Measurements from ENCODE around the gene NT5E. TPM values are rescaled to one million over a fixed set of nuclear protein-coding genes. Genes with fewer than 3 reads are reported as not detected.

NT5E gene
- total RNA-seq, 1 donor from 2014 or later: 5.8 TPM

- ChIA-PET CTCF (interaction anchor here (0.7 to 9.2 kb wide), 5 partner anchors 34 to 185 kb away, joined by 3 to 122 read pairs (median 17); partner anchors contain the start of gene NT5E), POLR2A (interaction anchor here (0.6 kb wide), 1 partner anchor 193 kb away, joined by 3 read pairs; no protein-coding TSS in a partner anchor)
- intact Hi-C loops (cut with micrococcal nuclease): loop anchor here (5.0 kb wide), 2 partner anchors 52 to 113 kb away; no protein-coding TSS in a partner anchor
- H3K27me3 Mint-ChIP-seq: no peaks in the 10 kb centered on the region
- no peak overlapping the region for H3K27ac Mint-ChIP-seq
- peaks cover 16% of the 10 kb centered on the region for H3K4me1 Mint-ChIP-seq
- no peak overlapping the region for H3K4me3 Mint-ChIP-seq
- DNase-seq: no peak
- no peak for ATAC-seq (ENCODE audit: low read depth)
- H3K36me3 Mint-ChIP-seq (ENCODE audit: low read depth): peaks cover 17% of the 10 kb centered on the region
- H3K9me3 Mint-ChIP-seq: no peaks in the 10 kb centered on the region
- TF ChIP-seq, protein P1, sequence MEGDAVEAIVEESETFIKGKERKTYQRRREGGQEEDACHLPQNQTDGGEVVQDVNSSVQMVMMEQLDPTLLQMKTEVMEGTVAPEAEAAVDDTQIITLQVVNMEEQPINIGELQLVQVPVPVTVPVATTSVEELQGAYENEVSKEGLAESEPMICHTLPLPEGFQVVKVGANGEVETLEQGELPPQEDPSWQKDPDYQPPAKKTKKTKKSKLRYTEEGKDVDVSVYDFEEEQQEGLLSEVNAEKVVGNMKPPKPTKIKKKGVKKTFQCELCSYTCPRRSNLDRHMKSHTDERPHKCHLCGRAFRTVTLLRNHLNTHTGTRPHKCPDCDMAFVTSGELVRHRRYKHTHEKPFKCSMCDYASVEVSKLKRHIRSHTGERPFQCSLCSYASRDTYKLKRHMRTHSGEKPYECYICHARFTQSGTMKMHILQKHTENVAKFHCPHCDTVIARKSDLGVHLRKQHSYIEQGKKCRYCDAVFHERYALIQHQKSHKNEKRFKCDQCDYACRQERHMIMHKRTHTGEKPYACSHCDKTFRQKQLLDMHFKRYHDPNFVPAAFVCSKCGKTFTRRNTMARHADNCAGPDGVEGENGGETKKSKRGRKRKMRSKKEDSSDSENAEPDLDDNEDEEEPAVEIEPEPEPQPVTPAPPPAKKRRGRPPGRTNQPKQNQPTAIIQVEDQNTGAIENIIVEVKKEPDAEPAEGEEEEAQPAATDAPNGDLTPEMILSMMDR (IDR thresholded peaks at IDR 0.05): no peak
These were observed 35.1 kb downstream of the NT5E start for GRCh38 chr6:85484948-85485347.

DNA sequence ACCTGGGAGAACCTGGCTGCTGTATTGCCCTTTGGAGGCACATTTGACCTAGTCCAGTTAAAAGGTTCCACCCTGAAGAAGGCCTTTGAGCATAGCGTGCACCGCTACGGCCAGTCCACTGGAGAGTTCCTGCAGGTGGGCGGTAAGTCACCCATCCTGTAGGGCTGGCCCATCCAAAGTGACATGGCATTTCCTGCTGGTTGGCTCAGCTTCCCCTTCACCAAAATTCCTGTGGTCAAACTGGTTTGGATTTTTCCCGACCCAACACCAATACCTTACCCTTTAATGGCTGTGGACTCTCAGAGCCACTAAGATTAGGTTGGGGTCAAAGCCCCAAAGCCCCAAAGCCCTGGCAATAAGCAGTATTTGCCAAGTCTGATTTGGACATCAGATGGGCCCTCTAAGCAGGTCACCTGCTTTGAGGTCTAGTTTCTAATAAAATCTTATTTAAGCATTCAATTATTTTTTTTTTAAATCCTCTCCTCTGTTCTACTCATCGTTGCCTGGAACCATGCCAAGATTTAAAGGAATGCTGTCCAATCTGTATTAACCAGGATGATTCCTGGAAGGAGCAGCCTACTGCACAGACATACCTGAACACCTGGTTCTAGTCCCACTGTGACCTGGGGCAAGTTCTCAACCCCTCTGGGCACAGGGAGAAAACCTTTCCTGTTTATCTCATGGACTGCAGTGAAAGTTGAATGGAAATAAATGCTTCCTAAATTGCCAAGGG is 40.8 kb downstream of the NT5E start:
- no peak for ATAC-seq (ENCODE audit: low read depth)
- Mint-ChIP-seq H3K27ac (no peak overlapping the region), H3K9me3 (no peaks in the 10 kb centered on the region), H3K4me1 (no peaks in the 10 kb centered on the region), H3K4me3 (no peak overlapping the region), H3K36me3 (ENCODE audit: low read depth) (peaks cover 33% of the 10 kb centered on the region), H3K27me3 (no peaks in the 10 kb centered on the region)
- POLR2A ChIA-PET: no interaction called here
- DNase-seq: no peak
- CTCF ChIA-PET: no interaction called here
- intact Hi-C loops (cut with micrococcal nuclease): no loop called here
- TF ChIP-seq, protein P1 (IDR thresholded peaks at IDR 0.05): no peak

DNA sequence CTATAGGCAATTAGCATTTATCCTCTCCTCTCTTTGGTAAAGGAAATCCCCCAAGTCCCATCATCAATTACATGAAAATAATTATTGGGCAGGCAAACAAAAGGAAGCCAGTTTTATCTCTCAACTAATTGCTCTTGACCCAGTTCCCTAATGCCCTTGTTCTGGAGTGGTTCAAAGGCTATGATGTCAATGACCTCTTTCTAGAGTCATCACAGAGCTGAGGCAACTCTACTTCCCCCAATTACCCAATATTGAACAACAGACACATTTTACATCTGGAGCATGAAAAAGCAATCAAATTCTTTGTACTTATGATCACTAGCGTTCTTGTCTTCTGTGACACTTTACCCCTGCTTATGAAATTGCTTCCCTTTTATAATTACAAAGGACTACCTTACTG is 43.5 kb downstream of the NT5E start:
- Mint-ChIP-seq H3K9me3 (peaks cover 14% of the 10 kb centered on the region), H3K27me3 (no peaks in the 10 kb centered on the region), H3K4me1 (no peaks in the 10 kb centered on the region), H3K36me3 (ENCODE audit: low read depth) (peaks cover 35% of the 10 kb centered on the region), H3K27ac (no peak overlapping the region), H3K4me3 (no peak overlapping the region)
- TF ChIP-seq, protein P1 (IDR thresholded peaks at IDR 0.05): no peak
- ATAC-seq (ENCODE audit: low read depth) (no peak), DNase-seq (no peak)
- intact Hi-C loops (cut with micrococcal nuclease): no loop called here
- ChIA-PET CTCF (interaction anchor here (1.8 to 2.6 kb wide), 2 partner anchors 10 to 14 kb away, joined by 4 to 12 read pairs; no protein-coding TSS in a partner anchor), POLR2A (no interaction called here)

- intact Hi-C loops (cut with micrococcal nuclease): no loop called here
- Mint-ChIP-seq H3K4me3 (no peak overlapping the region), H3K4me1 (no peaks in the 10 kb centered on the region), H3K36me3 (ENCODE audit: low read depth) (peaks cover 30% of the 10 kb centered on the region), H3K9me3 (peaks cover 14% of the 10 kb centered on the region), H3K27me3 (no peaks in the 10 kb centered on the region), H3K27ac (no peak overlapping the region)
- TF ChIP-seq, protein P1 (IDR thresholded peaks at IDR 0.05): no peak
- DNase-seq (no peak), ATAC-seq (ENCODE audit: low read depth) (no peak)
- ChIA-PET CTCF (interaction anchor here (1.8 to 2.6 kb wide), 2 partner anchors 12 to 15 kb away, joined by 4 to 12 read pairs; no protein-coding TSS in a partner anchor), POLR2A (no interaction called here)
These were observed 45.0 kb downstream of the NT5E start for GRCh38 chr6:85494547-85495536.
